Right renal pelvis (tissue), 4 donors: ENCODE data around the gene CALM1. TPM values are rescaled to one million over a fixed set of nuclear protein-coding genes. Genes with fewer than 3 reads are reported as not detected.
A peak's percentile ranks its signal among the peaks of the same experiment; 100 is the strongest.

ENCODE experiments used
- DNase-seq, 4 donors: peaks; one replicate each; pipeline ENCODE4 v3.0.0-alpha.2; 2013; ENCODE audit warnings: low read depth in 4 of 4, low spot score in 3 of 4, missing footprints in 1 of 4
- polyA plus RNA-seq, 4 donors: library from polyadenylated mRNA; unstranded; fragments of 120-200 nt; gene quantifications; one replicate each; pipeline ENCODE4 v1.2.1, GENCODE V29; 2013; ENCODE audit not compliant: insufficient read length in 4 of 4

The CALM1 gene
- 100 to 1,000 TPM; 323 to 439 (median 407) TPM for polyA plus RNA-seq

DNA sequence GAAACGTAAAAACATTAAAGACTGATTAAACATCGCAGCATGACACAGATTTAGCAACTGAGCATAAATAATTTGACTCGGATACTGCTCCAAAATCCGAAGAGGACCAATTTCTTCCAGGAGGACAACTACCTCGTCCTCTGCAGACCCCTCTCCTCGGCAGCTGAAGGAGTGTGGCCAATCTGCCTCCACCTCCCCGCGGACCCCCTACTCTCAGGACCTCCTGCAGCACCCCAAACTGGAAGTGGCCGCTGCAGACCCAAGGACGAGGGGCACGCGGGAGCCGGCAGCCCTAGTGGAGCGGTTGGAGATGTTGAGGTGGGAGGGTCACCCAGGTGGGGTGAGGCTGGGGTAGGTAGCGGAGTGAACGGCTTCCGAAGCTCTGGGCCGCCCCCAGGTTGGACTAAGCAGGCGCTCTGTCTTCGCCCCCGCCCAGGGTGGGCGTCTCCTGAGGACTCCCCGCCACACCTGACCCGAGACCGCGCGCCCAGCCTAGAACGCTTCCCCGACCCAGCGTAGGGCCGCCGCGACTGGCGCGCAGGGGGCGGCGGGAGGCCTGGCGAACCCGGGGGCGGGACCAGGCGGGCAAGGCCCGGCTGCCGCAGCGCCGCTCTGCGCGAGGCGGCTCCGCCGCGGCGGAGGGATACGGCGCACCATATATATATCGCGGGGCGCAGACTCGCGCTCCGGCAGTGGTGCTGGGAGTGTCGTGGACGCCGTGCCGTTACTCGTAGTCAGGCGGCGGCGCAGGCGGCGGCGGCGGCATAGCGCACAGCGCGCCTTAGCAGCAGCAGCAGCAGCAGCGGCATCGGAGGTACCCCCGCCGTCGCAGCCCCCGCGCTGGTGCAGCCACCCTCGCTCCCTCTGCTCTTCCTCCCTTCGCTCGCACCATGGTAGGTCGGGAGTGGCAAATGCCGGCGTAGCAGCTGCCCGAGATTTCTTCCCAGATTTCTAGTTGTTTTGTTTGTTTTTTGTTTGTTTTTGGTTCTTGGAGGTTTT lies at the start of gene CALM1:
Gene CALM1, plus strand, starts transcription at position 689 of the 999 bp plus-strand sequence. Its CDS starts 202 bp downstream, at position 891.
- DNase-seq, result peak in 3 of 4 donors; percentile 88 to 92 (median 91)

DNA sequence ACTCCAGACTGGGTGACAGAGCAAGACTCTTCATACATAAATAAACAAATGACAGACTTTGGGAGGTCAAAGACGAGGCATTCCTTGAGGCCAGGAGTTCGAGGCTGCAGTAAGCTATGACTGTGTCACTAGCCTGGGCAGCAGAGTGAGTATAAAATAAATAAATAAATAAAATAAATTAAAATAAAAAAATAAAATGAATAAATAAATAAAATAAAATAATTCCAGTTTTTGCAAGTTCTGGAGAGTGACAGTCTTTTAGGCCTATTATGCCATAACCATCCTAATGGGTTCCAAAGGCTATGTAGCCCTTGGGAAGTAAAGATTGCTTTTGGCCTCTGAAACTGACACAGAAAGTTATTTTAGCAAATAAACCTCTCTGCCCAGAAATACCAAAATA lies 48.6 kb upstream of the CALM1 start:
- DNase-seq, result no peak

DNA sequence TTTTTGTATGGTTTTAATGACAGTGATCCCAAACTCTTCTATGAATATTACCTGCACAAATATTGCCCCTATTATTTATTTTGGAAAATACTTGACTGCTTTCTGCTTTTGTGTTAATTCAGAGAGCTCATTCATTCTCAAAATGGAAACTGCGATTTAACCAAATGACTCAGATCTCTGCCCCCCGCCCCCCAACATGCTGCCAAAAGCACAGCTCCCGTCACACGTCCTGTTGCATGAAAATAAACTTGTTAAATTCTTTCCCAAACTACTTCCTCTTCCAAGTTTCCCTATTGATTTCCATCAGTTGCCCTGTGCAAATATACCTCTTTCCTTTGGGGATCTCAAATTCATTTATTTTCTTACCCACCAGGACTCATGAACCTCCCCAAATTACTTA lies 47.1 kb upstream of the CALM1 start:
- no peak for DNase-seq

- no peak for DNase-seq
These were observed 42.1 kb upstream of the CALM1 start for GRCh38 chr14:90354551-90355298.

- DNase-seq, result no peak
These were observed 41.0 kb upstream of the CALM1 start for GRCh38 chr14:90355540-90356518.

GRCh38 chr14:90356925-90357324 lies 39.9 kb upstream of the CALM1 start:
- DNase-seq, result no peak

GRCh38 chr14:90358359-90358758 lies 38.5 kb upstream of the CALM1 start:
- DNase-seq, result no peak

- DNase-seq, result no peak
These were observed 34.8 kb upstream of the CALM1 start for GRCh38 chr14:90361865-90362557.

- no peak for DNase-seq
These were observed 34.3 kb upstream of the CALM1 start for GRCh38 chr14:90362558-90362896.

DNA sequence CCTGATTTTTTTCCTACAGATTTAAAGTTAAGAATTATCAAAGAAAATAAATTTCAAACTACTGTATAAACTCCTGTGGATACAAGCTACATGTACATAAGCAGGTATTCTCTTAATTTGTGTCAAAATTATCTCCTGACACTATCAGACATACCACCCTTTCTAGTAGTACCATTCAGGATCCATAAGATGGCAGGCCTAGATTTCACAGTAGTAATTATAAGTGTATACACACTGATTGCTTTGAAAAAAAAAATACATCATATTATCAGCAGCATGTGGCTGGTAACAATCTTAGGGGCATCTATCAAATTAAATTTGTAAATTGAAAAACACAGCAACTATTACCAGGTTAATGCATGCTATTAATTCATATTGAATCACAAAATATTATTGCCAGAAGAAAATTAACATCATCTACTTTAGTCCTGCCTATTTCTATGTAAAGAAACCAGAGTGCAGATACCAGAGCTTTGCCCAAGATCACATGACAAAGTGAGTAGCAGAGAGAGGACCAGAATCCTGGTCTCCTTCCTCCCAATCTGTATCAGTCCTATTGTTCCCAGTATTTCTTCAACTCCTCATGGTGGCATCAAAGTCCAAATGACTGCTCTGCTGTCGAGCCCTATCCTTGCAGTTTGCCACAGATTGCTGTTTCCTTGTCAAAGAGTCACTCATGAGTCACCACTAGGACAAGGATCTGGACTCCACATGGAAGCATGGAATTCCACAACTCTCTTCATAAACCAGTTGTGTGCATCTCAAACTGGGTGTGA lies 27.7 kb upstream of the CALM1 start:
- DNase-seq, result no peak

GRCh38 chr14:90373887-90374286 lies 22.9 kb upstream of the CALM1 start:
- no peak for DNase-seq

GRCh38 chr14:90374813-90375212 lies 22.0 kb upstream of the CALM1 start:
- no peak for DNase-seq

DNA sequence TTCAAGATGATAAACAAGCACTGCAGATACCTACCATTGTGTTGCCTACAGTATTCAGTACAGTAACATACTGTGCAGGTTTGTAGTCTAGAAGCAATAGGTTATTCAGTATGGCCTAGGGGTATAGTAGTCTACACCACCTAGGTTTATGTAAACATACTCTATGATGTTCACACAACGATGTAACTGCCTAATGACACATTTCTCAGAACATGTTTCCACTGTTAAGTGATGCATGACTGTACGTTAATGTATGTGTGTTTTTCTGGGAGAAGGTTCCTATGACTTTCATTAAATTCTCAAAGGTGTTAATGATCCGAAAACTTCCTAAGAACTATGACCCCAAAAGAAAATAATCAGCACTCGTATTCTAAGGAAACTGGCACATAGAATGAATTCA lies 20.9 kb upstream of the CALM1 start:
- DNase-seq, result no peak

- no peak for DNase-seq
These were observed 18.6 kb upstream of the CALM1 start for GRCh38 chr14:90378249-90378648.

DNA sequence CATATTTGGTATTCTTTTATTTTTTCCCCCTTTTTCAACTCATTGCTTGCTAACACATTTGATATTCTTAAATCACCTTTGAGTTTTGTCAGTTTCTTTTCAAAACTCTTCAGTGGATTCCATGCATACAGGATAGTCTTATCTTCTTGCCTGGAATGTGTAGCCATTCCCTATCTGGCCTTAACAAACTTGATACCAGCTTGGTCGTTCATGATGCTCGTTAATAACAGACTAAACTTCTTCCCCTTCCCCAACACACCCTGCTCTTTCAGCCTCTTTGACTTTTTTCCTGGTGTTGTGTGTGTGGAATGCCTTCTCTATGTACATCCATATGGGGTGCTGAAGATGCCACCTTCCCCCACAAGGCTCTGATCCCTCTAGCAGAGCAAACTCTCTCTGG lies 17.7 kb upstream of the CALM1 start:
- DNase-seq, result no peak

- DNase-seq, result no peak
These were observed 15.6 kb upstream of the CALM1 start for GRCh38 chr14:90381011-90381786.

DNA sequence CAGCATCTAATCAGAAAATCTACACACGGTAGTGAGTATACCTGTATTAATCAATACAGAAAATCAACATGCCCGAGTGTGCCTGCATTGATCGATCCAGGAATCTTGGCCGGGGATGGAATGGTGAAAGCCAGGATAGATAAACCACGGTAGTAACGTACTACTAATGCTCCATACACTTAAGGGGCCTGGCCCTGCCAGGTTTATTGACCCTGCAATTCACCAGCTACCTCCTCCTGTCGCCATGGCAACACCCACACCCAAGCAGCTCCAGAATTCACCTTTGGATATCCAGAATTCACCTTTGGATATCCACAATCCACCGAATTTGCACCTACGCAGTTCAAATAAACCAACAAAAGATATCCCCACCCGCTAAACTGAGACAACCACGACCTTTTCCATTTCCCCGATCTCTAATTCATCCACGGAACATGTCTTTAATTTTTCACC lies 14.8 kb upstream of the CALM1 start:
- DNase-seq, result no peak

- DNase-seq, result peak in 1 of 4 donors; percentile 78
These were observed 14.2 kb upstream of the CALM1 start for GRCh38 chr14:90382491-90383125.
